B cell (primary cell): ENCODE data around the gene THRA. TPM values are rescaled to one million over a fixed set of nuclear protein-coding genes. Genes with fewer than 3 reads are reported as not detected.

ENCODE experiments used
- ATAC-seq: fragments of 200-7000 bp; cut with Tn5 transposase; one replicate; pipeline ENCODE4 v1.10.0; 2021; ENCODE audit warnings: low read depth, mild to moderate bottlenecking, moderate number of reproducible peaks, moderate library complexity
- CTCF ChIA-PET: fragments of 350-600 bp; sonication (Branson Sonifier 250); formaldehyde crosslinking; loops from one replicate; lab custom pipeline; 2021; ENCODE audit warnings: antibody characterized with exemption, inconsistent platforms; lab: Charles Lee
- POLR2A ChIA-PET: fragments of 350-600 bp; sonication (Branson Sonifier 250); formaldehyde crosslinking; loops from one replicate; lab custom pipeline; 2021; ENCODE audit warnings: antibody characterized with exemption; lab: Charles Lee
- DNase-seq: peaks from one replicate; pipeline ENCODE4 v3.0.0; 2013
- H2AFZ ChIP-seq: 2 replicates; pipeline ENCODE4 v1.6.1; 2012; ENCODE audit warnings: mild to moderate bottlenecking, low read depth, low read length; ENCODE audit not compliant: insufficient read depth, poor library complexity, severe bottlenecking
- H3K27ac ChIP-seq, 2 donors: 1 replicate in 1 of 2; 2 replicates in 1 of 2; pipeline ENCODE4 v1.5.1; 2012 to 2013; ENCODE audit warnings: low read length in 2 of 2, mild to moderate bottlenecking in 2 of 2, moderate library complexity in 1 of 2
- H3K27me3 ChIP-seq, 4 experiments: fragments of 200-600 bp in 1 of 4; sonication (generic) in 1 of 4; replicated peaks in 1 of 4; 1 replicate in 2 of 4; 2 replicates in 2 of 4; pipeline versions ENCODE4 v1.6.1 to v1.7.0; 2013 to 2016; ENCODE audit warnings: low read length in 3 of 4, mild to moderate bottlenecking in 2 of 4, mixed read lengths in 1 of 4, moderate library complexity in 1 of 4; ENCODE audit not compliant: insufficient read depth in 4 of 4, control insufficient read depth in 3 of 4; ENCODE audit errors: control extremely low read depth in 1 of 4
- H3K36me3 ChIP-seq, 2 experiments: replicated peaks in 1 of 2; 1 replicate in 1 of 2; 2 replicates in 1 of 2; pipeline versions ENCODE4 v1.6.1 to v1.7.1; 2013; ENCODE audit warnings: low read length in 1 of 2; ENCODE audit not compliant: insufficient read depth in 2 of 2, control insufficient read depth in 1 of 2; ENCODE audit errors: control extremely low read depth in 1 of 2, extremely low read depth in 1 of 2
- H3K4me1 ChIP-seq, 2 donors: fragments of 200-600 bp in 1 of 2; sonication (generic) in 1 of 2; 1 replicate in 1 of 2; 2 replicates in 1 of 2; pipeline versions ENCODE4 v1.5.1 to v1.6.1; 2013 to 2017; ENCODE audit warnings: low read length in 2 of 2; ENCODE audit not compliant: control insufficient read depth in 2 of 2, insufficient read depth in 2 of 2
- H3K4me2 ChIP-seq: replicated peaks from 2 replicates; pipeline ENCODE3; 2012; ENCODE audit warnings: mild to moderate bottlenecking, low read depth, low read length; ENCODE audit not compliant: poor library complexity, severe bottlenecking
- H3K4me3 ChIP-seq, 5 experiments: fragments of 200-600 bp in 1 of 5; sonication (generic) in 1 of 5; 1 replicate in 3 of 5; 2 replicates in 2 of 5; pipeline versions ENCODE4 v1.5.1 to v1.7.0; 2011 to 2016; ENCODE audit warnings: low read length in 4 of 5, mild to moderate bottlenecking in 4 of 5, low read depth in 2 of 5, control low read depth in 1 of 5, moderate library complexity in 1 of 5; ENCODE audit not compliant: insufficient read depth in 1 of 5; ENCODE audit errors: control extremely low read depth in 1 of 5, extremely low read depth in 1 of 5
- H3K79me2 ChIP-seq: fragments of 200-600 bp; sonication (generic); one replicate; pipeline ENCODE4 v1.6.0; 2016; ENCODE audit warnings: low read length; ENCODE audit not compliant: control insufficient read depth, insufficient read depth
- H3K9ac ChIP-seq: fragments of 200-600 bp; sonication (generic); 2 replicates; pipeline ENCODE4 v1.6.1; 2017; ENCODE audit warnings: mild to moderate bottlenecking, low read length, moderate library complexity
- H3K9me3 ChIP-seq, 3 donors: one replicate each; pipeline versions ENCODE4 v1.6.1 to v1.7.1; 2013; ENCODE audit warnings: low read length in 2 of 3; ENCODE audit not compliant: control insufficient read depth in 2 of 3, insufficient read depth in 1 of 3; ENCODE audit errors: control extremely low read depth in 1 of 3
- H4K20me1 ChIP-seq: 2 replicates; pipeline ENCODE4 v1.6.0; 2012; ENCODE audit warnings: mild to moderate bottlenecking, low read length; ENCODE audit not compliant: insufficient read depth, control insufficient read depth, poor library complexity, severe bottlenecking
- H3K27ac Mint-ChIP-seq: one replicate; pipeline ENCODE4 v1.8.0; 2021; ENCODE audit warnings: mixed read lengths
- H3K27me3 Mint-ChIP-seq: one replicate; pipeline ENCODE4 v1.8.0; 2021; ENCODE audit warnings: mixed read lengths
- H3K4me1 Mint-ChIP-seq: one replicate; pipeline ENCODE4 v1.8.0; 2021; ENCODE audit warnings: mixed read lengths
- H3K4me3 Mint-ChIP-seq: one replicate; pipeline ENCODE4 v1.8.0; 2021; ENCODE audit warnings: mixed read lengths
- H3K9me3 Mint-ChIP-seq: one replicate; pipeline ENCODE4 v1.8.0; 2022; ENCODE audit warnings: mixed read lengths; ENCODE audit not compliant: insufficient read depth
- EZH2 ChIP-seq: IDR thresholded peaks from 2 replicates; pipeline ENCODE4 v1.6.1; 2012; ENCODE audit warnings: borderline replicate concordance, low read depth, mild to moderate bottlenecking, moderate library complexity, low read length; ENCODE audit not compliant: insufficient read depth, poor library complexity, severe bottlenecking
- WGBS: methylation state at CpG from one replicate; pipeline ENCODE4 v1.1.5; 2013; ENCODE audit warnings: missing lambda C conversion rate; ENCODE audit not compliant: insufficient coverage; 5-methylcytosine and 5-hydroxymethylcytosine counted together
- intact Hi-C: fragments of 100-400 bp; cut with micrococcal nuclease; formaldehyde crosslinking; loops from one replicate; pipeline ENCODE4 v1.10.0; 2022
- polyA plus RNA-seq: library from polyadenylated mRNA; depleted of rRNA; stranded (reverse); fragments of >200 nt; gene quantifications from 2 replicates; pipeline ENCODE4 v1.2.3, GENCODE V29; 2012
- total RNA-seq, 2 donors: library from RNA; stranded (reverse); fragments of 120-200 nt in 1 of 2; gene quantifications; 1 replicate in 1 of 2; 2 replicates in 1 of 2; pipeline versions ENCODE4 v1.2.3 to v1.2.4, GENCODE V29; 2013 to 2022
- TF ChIP-seq, protein P1 (sequence below): fragments of 200-600 bp; IDR thresholded peaks from one replicate; pipeline ENCODE4 v1.8.0; 2022; ENCODE audit warnings: antibody characterized with exemption, mild to moderate bottlenecking

Gene THRA
- total and polyA plus RNA-seq, 2 donors (not counting 1 experiment from before 2014, with no cell fraction given), result 8.0 to 17.1 TPM

GRCh38 chr17:40100669-40101366 is 38.1 kb downstream of the THRA start:
- no peaks in the 10 kb centered on the region for H4K20me1 ChIP-seq
- H3K9ac ChIP-seq, result peak overlapping the region; percentile 77
- DNase-seq, result peak; percentile 90
- peak overlapping the region; percentile 90 for H3K4me2 ChIP-seq
- CTCF ChIA-PET, result interaction anchor here (1.0 to 7.7 kb wide), 11 partner anchors 8 to 479 kb away, joined by 3 to 111 read pairs (median 6); partner anchors contain the start of genes CASC3, MED24 and THRA
- no peaks in the 10 kb centered on the region for H3K27me3 Mint-ChIP-seq
- WGBS, result 1% methylated on average over 23 of the region's 25 CpGs
- peaks cover 43 to 54% of the 10 kb centered on the region in 2 donors for H3K4me1 ChIP-seq
- H3K4me3 ChIP-seq, result peak overlapping the region; percentile 51 to 91 (median 78)
- TF ChIP-seq, protein P1, sequence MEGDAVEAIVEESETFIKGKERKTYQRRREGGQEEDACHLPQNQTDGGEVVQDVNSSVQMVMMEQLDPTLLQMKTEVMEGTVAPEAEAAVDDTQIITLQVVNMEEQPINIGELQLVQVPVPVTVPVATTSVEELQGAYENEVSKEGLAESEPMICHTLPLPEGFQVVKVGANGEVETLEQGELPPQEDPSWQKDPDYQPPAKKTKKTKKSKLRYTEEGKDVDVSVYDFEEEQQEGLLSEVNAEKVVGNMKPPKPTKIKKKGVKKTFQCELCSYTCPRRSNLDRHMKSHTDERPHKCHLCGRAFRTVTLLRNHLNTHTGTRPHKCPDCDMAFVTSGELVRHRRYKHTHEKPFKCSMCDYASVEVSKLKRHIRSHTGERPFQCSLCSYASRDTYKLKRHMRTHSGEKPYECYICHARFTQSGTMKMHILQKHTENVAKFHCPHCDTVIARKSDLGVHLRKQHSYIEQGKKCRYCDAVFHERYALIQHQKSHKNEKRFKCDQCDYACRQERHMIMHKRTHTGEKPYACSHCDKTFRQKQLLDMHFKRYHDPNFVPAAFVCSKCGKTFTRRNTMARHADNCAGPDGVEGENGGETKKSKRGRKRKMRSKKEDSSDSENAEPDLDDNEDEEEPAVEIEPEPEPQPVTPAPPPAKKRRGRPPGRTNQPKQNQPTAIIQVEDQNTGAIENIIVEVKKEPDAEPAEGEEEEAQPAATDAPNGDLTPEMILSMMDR, result no peak
- no peak for TF ChIP-seq EZH2
- peaks cover 0 to 14% (median 0%) of the 10 kb centered on the region in 3 donors for H3K9me3 ChIP-seq
- H3K4me3 Mint-ChIP-seq, result peak overlapping the region; percentile 77
- peak overlapping the region; percentile 92 to 93 for H3K27ac ChIP-seq
- peaks cover 0 to 10% of the 10 kb centered on the region in 2 experiments for H3K36me3 ChIP-seq
- no peaks in the 10 kb centered on the region for H3K27me3 ChIP-seq
- no peaks in the 10 kb centered on the region for H3K9me3 Mint-ChIP-seq
- H3K79me2 ChIP-seq, result no peaks in the 10 kb centered on the region
- peak overlapping the region; percentile 70 for H2AFZ ChIP-seq
- peak; percentile 26 for ATAC-seq
- intact Hi-C loops, result loop anchor here (1.0 kb wide), 4 partner anchors 7 to 149 kb away; partner anchors contain the start of gene MED24
- POLR2A ChIA-PET, result interaction anchor here (0.8 to 3.0 kb wide), 9 partner anchors 10 to 120 kb away, joined by 3 to 31 read pairs (median 4); partner anchors contain the start of genes CASC3, MED24, MSL1 and PSMD3
- H3K27ac Mint-ChIP-seq, result peak overlapping the region; percentile 89
- peaks cover 66% of the 10 kb centered on the region for H3K4me1 Mint-ChIP-seq
